Measurements from ENCODE around the gene RANBP1. TPM values are rescaled to one million over a fixed set of nuclear protein-coding genes. Genes with fewer than 3 reads are reported as not detected.

RANBP1 gene
- total and polyA plus RNA-seq, 7 donors: 32.2 to 161 (median 52.1) TPM

- no peak for ATAC-seq
- intact Hi-C loops (cut with DNase I): loop anchor here in 1 of 2 donors (5.0 kb wide), 1 partner anchor 453 kb away; no protein-coding TSS in a partner anchor
- Histone ChIP-seq H3K9me3 (no peaks in the 10 kb centered on the region), H3K4me3 (no peak overlapping the region), H3K36me3 (ENCODE audit: insufficient read depth in 1 of 2, low read depth in 1 of 2) (no peaks in the 10 kb centered on the region), H3K4me1 (no peaks in the 10 kb centered on the region), H3K27ac (no peak overlapping the region), H3K27me3 (ENCODE audit: insufficient read depth in 3 of 3, low read length in 2 of 3) (no peaks in the 10 kb centered on the region)
- no peak for TF ChIP-seq CTCF (IDR thresholded peaks at IDR 0.05)
- 45 to 68% (median 55%) methylated on average over 10 to 14 of the region's 14 CpGs for WGBS, 3 donors
- no peak for DNase-seq
Measured at GRCh38 chr22:20154602-20155187, 38.8 kb downstream of the RANBP1 start.

GRCh38 chr22:20155330-20156041, 39.6 kb downstream of the RANBP1 start:
- no peak overlapping the region for H3K27ac ChIP-seq
- H3K4me1 ChIP-seq: no peaks in the 10 kb centered on the region
- ATAC-seq: peak in 3 of 4 donors; percentile 19 to 24 (median 24)
- H3K4me3 ChIP-seq: no peak overlapping the region
- peak; percentile 55 to 72 for DNase-seq
- WGBS, 3 donors: 34 to 51% (median 42%) methylated on average over 30 of the region's 30 CpGs
- H3K9me3 ChIP-seq: no peaks in the 10 kb centered on the region
- intact Hi-C loops (cut with DNase I): loop anchor here in 1 of 2 donors (2.0 kb wide), 1 partner anchor 129 kb away; no protein-coding TSS in a partner anchor
- TF ChIP-seq CTCF (IDR thresholded peaks at IDR 0.05): no peak
- no peaks in the 10 kb centered on the region for H3K27me3 ChIP-seq (ENCODE audit: insufficient read depth in 3 of 3, low read length in 2 of 3)
- no peaks in the 10 kb centered on the region for H3K36me3 ChIP-seq (ENCODE audit: insufficient read depth in 1 of 2, low read depth in 1 of 2)

GRCh38 chr22:20156042-20156389, 40.1 kb downstream of the RANBP1 start:
- Histone ChIP-seq H3K27me3 (ENCODE audit: insufficient read depth in 3 of 3, low read length in 2 of 3) (no peaks in the 10 kb centered on the region), H3K36me3 (ENCODE audit: insufficient read depth in 1 of 2, low read depth in 1 of 2) (no peaks in the 10 kb centered on the region), H3K9me3 (no peaks in the 10 kb centered on the region), H3K27ac (no peak overlapping the region), H3K4me3 (no peak overlapping the region), H3K4me1 (no peaks in the 10 kb centered on the region)
- 59 to 70% (median 64%) methylated on average over 7 of the region's 7 CpGs for WGBS, 3 donors
- DNase-seq (no peak), ATAC-seq (no peak)
- intact Hi-C loops (cut with DNase I): loop anchor here in 1 of 2 donors (2.0 kb wide), 1 partner anchor 129 kb away; no protein-coding TSS in a partner anchor
- no peak for TF ChIP-seq CTCF (IDR thresholded peaks at IDR 0.05)

- intact Hi-C loops (cut with DNase I): loop anchor here (1.0 to 2.0 kb wide), 3 partner anchors 111 to 128 kb away; partner anchors contain the start of gene RTN4R (in 1 of the 2)
- H3K27me3 ChIP-seq (ENCODE audit: insufficient read depth in 3 of 3, low read length in 2 of 3): no peaks in the 10 kb centered on the region
- H3K4me3 ChIP-seq: no peak overlapping the region
- ATAC-seq: peak; percentile 77 to 91 (median 88)
- peak; percentile 79 to 89 for DNase-seq
- TF ChIP-seq CTCF (IDR thresholded peaks at IDR 0.05): peak; percentile 99
- no peaks in the 10 kb centered on the region for H3K36me3 ChIP-seq (ENCODE audit: insufficient read depth in 1 of 2, low read depth in 1 of 2)
- no peaks in the 10 kb centered on the region for H3K4me1 ChIP-seq
- H3K9me3 ChIP-seq: no peaks in the 10 kb centered on the region
- WGBS, 3 donors: 33 to 39% (median 35%) methylated on average over 17 of the region's 17 CpGs
- no peak overlapping the region for H3K27ac ChIP-seq
Measured at GRCh38 chr22:20156611-20157429, 40.9 kb downstream of the RANBP1 start.

All from psoas muscle (tissue), 8 donors.